Neuronal stem cell (in vitro differentiated cells): ENCODE data around the gene OTX1.

Experiments
- DNase-seq: peaks from one replicate; pipeline ENCODE4 v3.0.0-alpha.2; 2013; ENCODE audit warnings: low spot score
- H2AFZ ChIP-seq: one replicate; pipeline ENCODE4 v1.6.1; 2013; ENCODE audit warnings: mild to moderate bottlenecking, low read length, inconsistent platforms
- H2AK5ac ChIP-seq: 2 replicates; pipeline ENCODE4 v1.6.1; 2013; ENCODE audit warnings: low read depth, mild to moderate bottlenecking, inconsistent platforms, low read length, moderate library complexity, mixed read lengths
- H2BK120ac ChIP-seq: 2 replicates; pipeline ENCODE4 v1.6.1; 2013; ENCODE audit warnings: low read depth, mild to moderate bottlenecking, inconsistent platforms, low read length, moderate library complexity, mixed read lengths
- H2BK12ac ChIP-seq: one replicate; pipeline ENCODE4 v1.6.1; 2013; ENCODE audit warnings: low read length, inconsistent platforms
- H2BK15ac ChIP-seq: 2 replicates; pipeline ENCODE4 v1.6.1; 2013; ENCODE audit warnings: mild to moderate bottlenecking, low read length, inconsistent platforms, mixed read lengths
- H2BK5ac ChIP-seq: one replicate; pipeline ENCODE4 v1.6.1; 2013; ENCODE audit warnings: inconsistent platforms, mild to moderate bottlenecking, low read length, moderate library complexity
- H3K14ac ChIP-seq: one replicate; pipeline ENCODE4 v1.6.1; 2013; ENCODE audit warnings: low read length, inconsistent platforms
- H3K18ac ChIP-seq: 2 replicates; pipeline ENCODE4 v1.6.1; 2013; ENCODE audit warnings: low read length, inconsistent platforms
- H3K23ac ChIP-seq: 2 replicates; pipeline ENCODE4 v1.6.1; 2013; ENCODE audit warnings: low read depth, mild to moderate bottlenecking, mixed read lengths, low read length, inconsistent platforms; ENCODE audit not compliant: poor library complexity
- H3K27ac ChIP-seq: replicated peaks from 3 replicates; pipeline ENCODE4 v1.5.1; 2013; ENCODE audit warnings: low read length, inconsistent platforms
- H3K27me3 ChIP-seq, 3 experiments: 2 replicates each; pipeline ENCODE4 v1.6.1; 2013; ENCODE audit warnings: low read length in 3 of 3, mild to moderate bottlenecking in 2 of 3, inconsistent platforms in 1 of 3, low read depth in 1 of 3, mixed read lengths in 1 of 3, moderate library complexity in 1 of 3; ENCODE audit not compliant: control insufficient read depth in 3 of 3, insufficient read depth in 3 of 3
- H3K36me3 ChIP-seq, 2 donors: replicated peaks in 1 of 2; 2 replicates each; pipeline ENCODE4 v1.6.1; 2013; ENCODE audit warnings: low read length in 2 of 2; ENCODE audit not compliant: control insufficient read depth in 2 of 2, insufficient read depth in 2 of 2
- H3K4ac ChIP-seq: 2 replicates; pipeline ENCODE4 v1.6.1; 2013; ENCODE audit warnings: inconsistent platforms, mild to moderate bottlenecking, low read length, moderate library complexity
- H3K4me1 ChIP-seq, 2 donors: 1 replicate in 1 of 2; 2 replicates in 1 of 2; pipeline ENCODE4 v1.6.1; 2013; ENCODE audit warnings: low read length in 2 of 2, low read depth in 1 of 2; ENCODE audit not compliant: control insufficient read depth in 2 of 2, insufficient read depth in 1 of 2
- H3K4me2 ChIP-seq: one replicate; pipeline ENCODE4 v1.6.1; 2013; ENCODE audit warnings: mild to moderate bottlenecking, low read length, inconsistent platforms; ENCODE audit not compliant: insufficient read depth, poor library complexity, severe bottlenecking
- H3K4me3 ChIP-seq, 2 donors: 2 replicates each; pipeline ENCODE4 v1.5.1; 2013; ENCODE audit warnings: low read length in 2 of 2, mild to moderate bottlenecking in 2 of 2, inconsistent platforms in 1 of 2, moderate library complexity in 1 of 2
- H3K79me1 ChIP-seq: one replicate; pipeline ENCODE4 v1.6.1; 2013; ENCODE audit warnings: low read depth, mild to moderate bottlenecking, inconsistent platforms, low read length, moderate library complexity
- H3K9ac ChIP-seq: one replicate; pipeline ENCODE4 v1.6.1; 2013; ENCODE audit warnings: mild to moderate bottlenecking, low read depth, low read length, inconsistent platforms; ENCODE audit not compliant: poor library complexity
- H3K9me3 ChIP-seq, 2 donors: replicated peaks in 1 of 2; 2 replicates each; pipeline versions ENCODE3 to v1.6.1; 2013; ENCODE audit warnings: low read length in 2 of 2, mild to moderate bottlenecking in 2 of 2, inconsistent platforms in 1 of 2, low read depth in 1 of 2, mixed read lengths in 1 of 2, moderate library complexity in 1 of 2; ENCODE audit not compliant: control insufficient read depth in 2 of 2, insufficient read depth in 1 of 2
- H4K8ac ChIP-seq: one replicate; pipeline ENCODE4 v1.6.1; 2013; ENCODE audit warnings: low read depth, mild to moderate bottlenecking, inconsistent platforms, low read length, moderate library complexity
- H4K91ac ChIP-seq: one replicate; pipeline ENCODE4 v1.6.1; 2013; ENCODE audit warnings: low read length, low read depth, mild to moderate bottlenecking, inconsistent platforms; ENCODE audit not compliant: poor library complexity
- WGBS, 2 donors: extraction: QIAGEN DNeasy Blood & Tissue Kit; methylation state at CpG; one replicate each; pipeline ENCODE4 v1.1.7; 2013; ENCODE audit warnings: missing lambda C conversion rate in 2 of 2, mixed read lengths in 1 of 2; ENCODE audit not compliant: insufficient read length in 2 of 2, insufficient replicate concordance in 1 of 2; ENCODE audit errors: extremely low coverage in 2 of 2; 5-methylcytosine and 5-hydroxymethylcytosine counted together

Gene OTX1

DNA sequence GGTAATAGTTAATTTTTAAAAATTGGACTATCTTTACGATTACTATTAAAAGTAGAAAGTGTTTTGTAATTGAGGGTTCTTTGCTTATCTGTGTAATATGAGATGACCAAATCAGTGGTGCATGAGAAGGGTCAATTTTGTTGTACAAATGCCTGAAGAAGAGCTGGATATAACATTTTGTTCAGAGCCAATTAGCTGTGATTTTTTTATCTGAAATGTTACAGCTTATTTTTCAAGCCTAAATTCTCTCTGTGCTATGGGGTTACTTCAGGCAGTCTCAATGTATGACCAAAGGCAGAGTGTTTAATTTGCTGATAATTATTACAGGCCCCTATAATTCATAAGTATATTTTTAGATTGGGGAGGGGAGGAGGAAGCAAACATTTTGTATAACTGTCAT is 41.8 kb downstream of the OTX1 start:
- Histone ChIP-seq H2BK120ac (no peak overlapping the region), H3K4ac (no peak overlapping the region), H2BK15ac (no peak overlapping the region), H3K4me3 (no peak overlapping the region), H3K36me3 (no peaks in the 10 kb centered on the region), H4K91ac (no peak overlapping the region), H2AK5ac (no peak overlapping the region), H3K79me1 (no peaks in the 10 kb centered on the region), H3K27me3 (no peaks in the 10 kb centered on the region), H3K23ac (no peak overlapping the region), H3K9me3 (no peaks in the 10 kb centered on the region), H3K27ac (no peak overlapping the region), H3K4me1 (peaks cover 0 to 3% of the 10 kb centered on the region in 2 donors), H3K14ac (no peak overlapping the region), H2BK12ac (no peak overlapping the region), H3K9ac (no peak overlapping the region), H2AFZ (no peak overlapping the region), H4K8ac (no peak overlapping the region), H3K18ac (no peak overlapping the region), H2BK5ac (no peak overlapping the region), H3K4me2 (no peak overlapping the region)
- no peak for DNase-seq
- WGBS, 2 donors, result 100% methylated on average over 1 of the region's 1 CpG; no CpG with 5 or more reads in 1 of the 2 donors

DNA sequence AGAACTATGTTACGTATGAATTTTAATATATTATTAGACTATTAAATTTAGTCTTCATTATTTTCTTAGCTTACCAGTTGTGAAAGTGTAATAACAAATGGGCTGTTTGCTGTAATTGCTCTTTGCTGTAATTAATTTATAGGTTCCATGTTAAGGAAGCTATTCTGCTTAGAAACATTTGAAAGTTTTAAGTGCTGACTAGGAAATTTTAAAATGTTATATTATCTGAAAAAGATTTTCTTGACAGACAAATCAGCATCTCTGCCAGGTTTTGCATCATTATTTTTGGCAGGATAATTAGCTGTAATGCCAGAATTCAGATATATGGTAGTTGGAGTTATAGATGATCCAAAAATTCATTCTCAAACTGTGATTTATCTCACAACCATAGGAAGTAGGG is 42.2 kb downstream of the OTX1 start:
- Histone ChIP-seq H2BK12ac (no peak overlapping the region), H3K18ac (no peak overlapping the region), H3K4me2 (no peak overlapping the region), H3K9me3 (no peaks in the 10 kb centered on the region), H2BK5ac (no peak overlapping the region), H3K79me1 (no peaks in the 10 kb centered on the region), H3K14ac (no peak overlapping the region), H2AFZ (no peak overlapping the region), H2BK15ac (no peak overlapping the region), H4K91ac (no peak overlapping the region), H2AK5ac (no peak overlapping the region), H3K36me3 (no peaks in the 10 kb centered on the region), H2BK120ac (no peak overlapping the region), H3K27me3 (no peaks in the 10 kb centered on the region), H3K4me1 (peaks cover 0 to 3% of the 10 kb centered on the region in 2 donors), H3K23ac (no peak overlapping the region), H4K8ac (no peak overlapping the region), H3K4me3 (no peak overlapping the region), H3K27ac (no peak overlapping the region), H3K9ac (no peak overlapping the region), H3K4ac (no peak overlapping the region)
- no CpG with 5 or more reads among the region's 1 CpG for whole genome bisulfite sequencing, 2 donors
- no peak for DNase-seq

DNA sequence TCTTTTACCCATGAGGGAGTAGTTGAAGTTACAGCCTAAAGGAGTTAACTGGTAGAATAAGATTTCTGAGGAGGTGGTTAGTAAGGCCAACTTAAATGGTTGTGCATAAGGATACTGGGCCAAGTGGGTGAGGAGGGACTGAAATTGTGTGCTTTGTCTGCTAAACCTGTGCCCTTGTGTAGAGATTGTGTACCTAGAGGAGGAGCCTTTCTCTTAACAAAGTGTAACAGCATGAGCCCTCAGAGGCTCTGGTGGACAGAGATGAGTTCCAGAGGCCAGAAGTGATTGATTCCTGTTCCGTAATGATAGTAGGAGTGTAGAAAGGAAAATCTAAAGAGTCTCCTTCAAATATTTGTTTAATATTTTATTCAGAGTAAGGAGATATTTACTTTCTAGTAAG is 42.9 kb downstream of the OTX1 start:
- H3K4ac ChIP-seq, result no peak overlapping the region
- no peak overlapping the region for H2BK5ac ChIP-seq
- no peak overlapping the region for H3K27ac ChIP-seq
- H2AK5ac ChIP-seq, result no peak overlapping the region
- no peak overlapping the region for H3K23ac ChIP-seq
- H3K4me1 ChIP-seq, result peaks cover 0 to 3% of the 10 kb centered on the region in 2 donors
- no peak overlapping the region for H4K91ac ChIP-seq
- H3K14ac ChIP-seq, result no peak overlapping the region
- no peak for DNase-seq
- H3K9ac ChIP-seq, result no peak overlapping the region
- no peak overlapping the region for H2AFZ ChIP-seq
- no peak overlapping the region for H4K8ac ChIP-seq
- no peaks in the 10 kb centered on the region for H3K79me1 ChIP-seq
- H3K36me3 ChIP-seq, result no peaks in the 10 kb centered on the region
- no peak overlapping the region for H3K18ac ChIP-seq
- WGBS, 2 donors, result no CpG with 5 or more reads among the region's 1 CpG
- no peak overlapping the region for H2BK120ac ChIP-seq
- H3K4me3 ChIP-seq, result no peak overlapping the region
- H2BK15ac ChIP-seq, result no peak overlapping the region
- H3K27me3 ChIP-seq, result no peaks in the 10 kb centered on the region
- no peak overlapping the region for H2BK12ac ChIP-seq
- H3K9me3 ChIP-seq, result no peaks in the 10 kb centered on the region
- H3K4me2 ChIP-seq, result no peak overlapping the region

DNA sequence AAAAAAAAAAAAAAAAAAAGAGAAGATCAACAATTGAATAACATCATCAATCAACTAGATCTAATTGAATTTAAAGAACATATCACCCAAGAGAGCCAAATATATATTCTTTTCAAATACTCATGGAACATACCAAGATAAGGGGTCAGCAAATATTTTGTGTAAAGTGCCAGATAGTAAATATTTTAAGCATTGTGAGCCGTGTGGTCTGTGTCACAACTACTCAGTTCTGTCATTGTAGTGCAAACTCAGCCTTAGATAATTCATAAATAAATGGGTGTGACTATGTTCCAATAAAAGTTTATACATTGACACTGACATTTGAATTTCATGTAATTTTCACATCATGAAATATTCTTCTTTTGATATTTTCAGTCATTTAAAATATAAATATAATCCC is 45.9 kb downstream of the OTX1 start:
- Histone ChIP-seq H2BK15ac (no peak overlapping the region), H3K27ac (no peak overlapping the region), H2AFZ (no peak overlapping the region), H3K4me2 (no peak overlapping the region), H3K9me3 (no peaks in the 10 kb centered on the region), H3K23ac (no peak overlapping the region), H2BK12ac (no peak overlapping the region), H4K91ac (no peak overlapping the region), H2AK5ac (no peak overlapping the region), H3K79me1 (no peaks in the 10 kb centered on the region), H3K27me3 (no peaks in the 10 kb centered on the region), H3K14ac (no peak overlapping the region), H3K4ac (no peak overlapping the region), H3K18ac (no peak overlapping the region), H3K4me3 (no peak overlapping the region), H2BK120ac (no peak overlapping the region), H3K4me1 (peaks cover 0 to 3% of the 10 kb centered on the region in 2 donors), H3K9ac (no peak overlapping the region), H4K8ac (no peak overlapping the region), H3K36me3 (no peaks in the 10 kb centered on the region), H2BK5ac (no peak overlapping the region)
- no CpG with 5 or more reads among the region's 1 CpG for WGBS, 2 donors
- DNase-seq, result no peak
